ENCODE measurements around the gene DOK5. TPM values are rescaled to one million over a fixed set of nuclear protein-coding genes. Genes with fewer than 3 reads are reported as not detected.

The DOK5 gene
- total and polyA plus RNA-seq, 2 donors (not counting 3 experiments of a cell fraction or from before 2014, with no cell fraction given): 3.5 to 14.2 TPM

GRCh38 chr20:54485631-54486030 is 10.2 kb downstream of the DOK5 start:
- Histone ChIP-seq H3K4me2 (ENCODE audit: insufficient read depth, low read length) (no peak overlapping the region), H2AFZ (ENCODE audit: low read depth, low read length) (no peak overlapping the region), H3K27ac (ENCODE audit: insufficient read depth, low read depth, low read length) (no peak overlapping the region), H3K27me3 (ENCODE audit: control insufficient read depth in 2 of 2, insufficient read depth in 2 of 2, low read length in 2 of 2) (no peaks in the 10 kb centered on the region), H3K9me3 (replicated peaks; ENCODE audit: control insufficient read depth, insufficient read depth, low read length) (no peaks in the 10 kb centered on the region), H3K4me1 (ENCODE audit: control insufficient read depth, extremely low read depth, insufficient read depth, low read length) (no peaks in the 10 kb centered on the region), H3K9me1 (replicated peaks; ENCODE audit: control insufficient read depth, extremely low read depth, insufficient read depth, low read length) (no peaks in the 10 kb centered on the region), H3K36me3 (ENCODE audit: control insufficient read depth in 2 of 2, extremely low read depth in 1 of 2, insufficient read depth in 2 of 2, low read length in 2 of 2) (no peaks in the 10 kb centered on the region), H3K79me2 (ENCODE audit: control insufficient read depth, insufficient read depth, low read length) (no peaks in the 10 kb centered on the region), H3K9ac (replicated peaks; ENCODE audit: extremely low read depth, insufficient read depth, low read length) (no peak overlapping the region), H3K4me3 (replicated peaks in 1 of 3; ENCODE audit: insufficient read depth in 1 of 3, low read depth in 1 of 3, low read length in 3 of 3) (no peak overlapping the region), H4K20me1 (replicated peaks; ENCODE audit: control insufficient read depth, extremely low read depth, insufficient read depth, low read length) (no peaks in the 10 kb centered on the region)
- CTCF ChIA-PET: interaction anchor here (1.0 kb wide), 1 partner anchor 12 kb away, joined by 3 read pairs; no protein-coding TSS in a partner anchor
- intact Hi-C loops (cut with micrococcal nuclease): no loop called here
- POLR2A ChIA-PET: no interaction called here
- DNase-seq (ENCODE audit: low read depth, low spot score): no peak
- BruUV-seq (replicated peaks): no TSS peak
- dilution Hi-C loops (cut with MboI; ENCODE audit: extremely low pct_ligation_motif_present, low sequenced_read_pairs): no loop called here
- no peak for TF ChIP-seq POLR2AphosphoS5 (IDR thresholded peaks at IDR 0.05; ENCODE audit: insufficient read depth, low read depth, low read length)
- TF ChIP-seq FOS (IDR thresholded peaks at IDR 0.05; ENCODE audit: borderline replicate concordance, insufficient read depth, low read length): no peak
- TF ChIP-seq GATA2 (IDR thresholded peaks at IDR 0.05; ENCODE audit: insufficient read depth, insufficient read length, low read depth, low read length): no peak
- TF ChIP-seq EZH2 (IDR thresholded peaks at IDR 0.05; ENCODE audit: borderline replicate concordance, low read depth, low read length, severe bottlenecking): no peak
- no peak for TF ChIP-seq MYC (IDR thresholded peaks at IDR 0.05; ENCODE audit: low read depth, low read length)
- no peak for TF ChIP-seq POLR2A (IDR thresholded peaks at IDR 0.05; ENCODE audit: low read depth, low read length)
- TF ChIP-seq CTCF (IDR thresholded peaks at IDR 0.05; ENCODE audit: extremely low read depth in 1 of 2, insufficient read depth in 1 of 2, low read depth in 1 of 2, low read length in 2 of 2): no peak
- TF ChIP-seq JUN (IDR thresholded peaks at IDR 0.05; ENCODE audit: borderline replicate concordance, insufficient read depth, insufficient read length, low read depth): no peak
- no peak for TF ChIP-seq MAX (IDR thresholded peaks at IDR 0.05; ENCODE audit: insufficient read depth, insufficient read length)
- no peak for FAIRE-seq
